Measurements from ENCODE around the gene ZNF438. TPM values are rescaled to one million over a fixed set of nuclear protein-coding genes. Genes with fewer than 3 reads are reported as not detected.

ZNF438 gene
- total RNA-seq, 1 experiment from 2014 or later = 8.4 TPM

DNA sequence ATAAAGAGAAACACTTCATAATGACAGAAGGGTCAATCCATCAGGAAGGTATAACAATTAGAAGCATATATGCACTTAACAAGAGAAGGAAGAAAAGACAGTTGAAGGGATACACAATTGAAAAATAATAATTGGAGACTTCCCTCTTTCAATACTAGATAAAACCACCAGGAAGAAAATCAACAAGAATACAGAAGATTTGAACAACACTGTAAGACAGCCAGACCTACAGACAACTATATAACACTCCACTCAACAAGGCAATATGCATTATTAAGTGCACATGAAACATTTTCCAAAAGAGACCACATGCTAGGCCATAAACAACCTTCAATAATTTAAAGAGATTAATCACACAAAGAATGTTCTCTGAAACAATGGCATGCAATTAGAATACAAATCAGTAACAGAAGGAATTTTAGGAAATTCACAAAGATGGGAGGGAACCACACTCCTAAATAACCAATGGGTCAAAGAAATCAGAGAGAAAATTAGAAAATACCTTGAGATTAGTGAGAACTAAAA lies 35.1 kb downstream of the ZNF438 start:
- no peaks in the 10 kb centered on the region for H3K36me3 Mint-ChIP-seq (ENCODE audit: insufficient read depth, unreplicated experiment)
- BruUV-seq (replicated peaks) = no TSS peak
- H3K27ac Mint-ChIP-seq (ENCODE audit: low read depth, unreplicated experiment) = no peak overlapping the region
- TF ChIP-seq, protein P1, sequence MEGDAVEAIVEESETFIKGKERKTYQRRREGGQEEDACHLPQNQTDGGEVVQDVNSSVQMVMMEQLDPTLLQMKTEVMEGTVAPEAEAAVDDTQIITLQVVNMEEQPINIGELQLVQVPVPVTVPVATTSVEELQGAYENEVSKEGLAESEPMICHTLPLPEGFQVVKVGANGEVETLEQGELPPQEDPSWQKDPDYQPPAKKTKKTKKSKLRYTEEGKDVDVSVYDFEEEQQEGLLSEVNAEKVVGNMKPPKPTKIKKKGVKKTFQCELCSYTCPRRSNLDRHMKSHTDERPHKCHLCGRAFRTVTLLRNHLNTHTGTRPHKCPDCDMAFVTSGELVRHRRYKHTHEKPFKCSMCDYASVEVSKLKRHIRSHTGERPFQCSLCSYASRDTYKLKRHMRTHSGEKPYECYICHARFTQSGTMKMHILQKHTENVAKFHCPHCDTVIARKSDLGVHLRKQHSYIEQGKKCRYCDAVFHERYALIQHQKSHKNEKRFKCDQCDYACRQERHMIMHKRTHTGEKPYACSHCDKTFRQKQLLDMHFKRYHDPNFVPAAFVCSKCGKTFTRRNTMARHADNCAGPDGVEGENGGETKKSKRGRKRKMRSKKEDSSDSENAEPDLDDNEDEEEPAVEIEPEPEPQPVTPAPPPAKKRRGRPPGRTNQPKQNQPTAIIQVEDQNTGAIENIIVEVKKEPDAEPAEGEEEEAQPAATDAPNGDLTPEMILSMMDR (IDR thresholded peaks at IDR 0.05; ENCODE audit: unreplicated experiment) = no peak
- peaks cover 17% of the 10 kb centered on the region for H3K9me3 Mint-ChIP-seq (ENCODE audit: unreplicated experiment)
- H3K4me3 Mint-ChIP-seq (ENCODE audit: unreplicated experiment) = no peak overlapping the region
- no peaks in the 10 kb centered on the region for H3K27me3 Mint-ChIP-seq (ENCODE audit: insufficient read depth, unreplicated experiment)
- ChIA-PET CTCF (interaction anchor here (0.7 kb wide), 1 partner anchor 9 kb away, joined by 3 read pairs; no protein-coding TSS in a partner anchor), POLR2A (interaction anchor here (1.1 kb wide), 1 partner anchor 8 kb away, joined by 3 read pairs; no protein-coding TSS in a partner anchor)
- intact Hi-C loops (cut with micrococcal nuclease) = no loop called here
- no peak for DNase-seq (ENCODE audit: unreplicated experiment)
- peaks cover 12% of the 10 kb centered on the region for H3K4me1 Mint-ChIP-seq (ENCODE audit: insufficient read depth, unreplicated experiment)

DNA sequence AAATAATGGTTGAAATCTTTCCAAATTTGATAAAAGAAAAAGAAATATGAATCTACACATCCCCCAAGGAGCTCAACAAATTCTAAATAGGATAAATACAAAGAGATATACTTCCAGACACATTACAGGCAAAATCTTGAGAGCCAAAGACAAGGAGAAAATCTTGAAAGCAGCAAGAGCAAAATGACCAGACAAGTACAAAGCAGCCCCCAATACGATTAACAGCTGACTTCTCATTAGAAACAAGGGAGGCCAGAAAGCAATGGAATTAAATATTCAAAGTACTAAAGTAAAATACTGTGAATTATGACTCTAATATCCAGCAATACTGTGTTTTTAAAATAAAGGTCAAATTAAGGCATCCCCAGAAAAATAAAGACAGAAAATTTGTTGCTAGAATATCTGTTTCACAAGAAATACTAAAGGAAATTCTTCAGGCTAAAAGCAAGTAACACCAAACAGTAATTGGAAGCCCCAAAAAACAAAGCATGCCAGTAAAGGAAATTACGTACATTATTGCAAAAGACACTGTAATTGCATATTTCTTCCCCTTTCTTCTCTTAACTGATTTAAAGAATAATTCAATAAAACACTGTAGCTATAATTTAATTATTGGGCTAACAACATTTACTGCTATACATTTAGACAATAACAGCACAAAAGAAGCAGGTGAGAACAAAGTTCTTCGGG lies 36.4 kb downstream of the ZNF438 start:
- Mint-ChIP-seq H3K36me3 (ENCODE audit: insufficient read depth, unreplicated experiment) (no peaks in the 10 kb centered on the region), H3K4me1 (ENCODE audit: insufficient read depth, unreplicated experiment) (peaks cover 6% of the 10 kb centered on the region), H3K4me3 (ENCODE audit: unreplicated experiment) (no peak overlapping the region), H3K27ac (ENCODE audit: low read depth, unreplicated experiment) (no peak overlapping the region), H3K9me3 (ENCODE audit: unreplicated experiment) (peaks cover 17% of the 10 kb centered on the region), H3K27me3 (ENCODE audit: insufficient read depth, unreplicated experiment) (no peaks in the 10 kb centered on the region)
- no TSS peak for BruUV-seq (replicated peaks)
- DNase-seq (ENCODE audit: unreplicated experiment) = no peak
- TF ChIP-seq, protein P1 (IDR thresholded peaks at IDR 0.05; ENCODE audit: unreplicated experiment) = no peak
- intact Hi-C loops (cut with micrococcal nuclease) = no loop called here
- POLR2A ChIA-PET = interaction anchor here (0.6 to 1.1 kb wide), 2 partner anchors 21 to 313 kb away, joined by 3 to 4 read pairs; no protein-coding TSS in a partner anchor
- CTCF ChIA-PET = interaction anchor here (0.6 to 1.2 kb wide), 2 partner anchors 36 to 202 kb away, joined by 3 read pairs; partner anchors contain the start of gene ZNF438

DNA sequence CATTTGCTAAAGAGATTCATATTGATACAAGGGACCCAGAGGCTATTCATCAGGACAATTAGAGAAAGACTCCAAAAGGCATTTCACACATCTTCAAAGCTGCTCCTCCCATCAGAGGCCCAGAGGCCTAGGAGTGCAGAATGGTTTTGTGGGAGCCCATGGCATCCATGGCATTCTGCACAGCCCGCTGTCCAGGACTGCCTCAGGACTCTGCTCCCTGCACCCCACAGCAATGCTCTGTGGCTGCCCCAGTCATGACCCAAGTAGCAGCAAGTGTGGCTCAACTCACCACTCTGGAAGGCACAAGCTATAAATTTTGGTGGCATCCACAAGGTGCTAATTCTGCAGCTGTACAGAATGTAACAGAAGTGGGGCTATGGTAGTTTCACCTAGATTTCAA lies 38.5 kb downstream of the ZNF438 start:
- no peak overlapping the region for H3K4me3 Mint-ChIP-seq (ENCODE audit: unreplicated experiment)
- no peak overlapping the region for H3K27ac Mint-ChIP-seq (ENCODE audit: low read depth, unreplicated experiment)
- peaks cover 17% of the 10 kb centered on the region for H3K9me3 Mint-ChIP-seq (ENCODE audit: unreplicated experiment)
- no peaks in the 10 kb centered on the region for H3K36me3 Mint-ChIP-seq (ENCODE audit: insufficient read depth, unreplicated experiment)
- BruUV-seq (replicated peaks) = no TSS peak
- CTCF ChIA-PET = no interaction called here
- H3K27me3 Mint-ChIP-seq (ENCODE audit: insufficient read depth, unreplicated experiment) = no peaks in the 10 kb centered on the region
- no peak for DNase-seq (ENCODE audit: unreplicated experiment)
- POLR2A ChIA-PET = interaction anchor here (0.7 kb wide), 1 partner anchor 32 kb away, joined by 3 read pairs; no protein-coding TSS in a partner anchor
- TF ChIP-seq, protein P1 (IDR thresholded peaks at IDR 0.05; ENCODE audit: unreplicated experiment) = no peak
- no peaks in the 10 kb centered on the region for H3K4me1 Mint-ChIP-seq (ENCODE audit: insufficient read depth, unreplicated experiment)
- intact Hi-C loops (cut with micrococcal nuclease) = no loop called here

DNA sequence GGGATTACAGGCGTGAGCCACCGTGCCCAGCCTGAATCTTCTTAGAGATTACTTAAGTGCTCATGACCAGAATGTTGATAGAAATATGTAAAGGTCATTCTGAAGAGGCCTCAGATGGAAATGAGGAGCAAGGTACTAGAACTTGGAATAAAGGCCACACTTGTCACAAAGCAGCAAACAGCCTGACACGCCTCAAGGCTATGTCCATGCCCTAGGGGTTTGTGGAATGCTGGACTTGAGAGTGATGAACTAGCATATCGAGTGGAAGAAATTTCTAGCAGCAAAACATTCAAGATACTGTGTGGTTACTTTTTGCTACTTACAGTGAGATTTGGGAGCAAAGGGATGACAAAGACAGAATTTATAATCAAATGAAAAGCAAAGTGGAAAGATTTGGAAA lies 39.0 kb downstream of the ZNF438 start:
- ChIA-PET CTCF (no interaction called here), POLR2A (no interaction called here)
- Mint-ChIP-seq H3K4me1 (ENCODE audit: insufficient read depth, unreplicated experiment) (no peaks in the 10 kb centered on the region), H3K9me3 (ENCODE audit: unreplicated experiment) (peaks cover 17% of the 10 kb centered on the region), H3K27ac (ENCODE audit: low read depth, unreplicated experiment) (no peak overlapping the region), H3K27me3 (ENCODE audit: insufficient read depth, unreplicated experiment) (no peaks in the 10 kb centered on the region), H3K36me3 (ENCODE audit: insufficient read depth, unreplicated experiment) (no peaks in the 10 kb centered on the region), H3K4me3 (ENCODE audit: unreplicated experiment) (no peak overlapping the region)
- DNase-seq (ENCODE audit: unreplicated experiment) = no peak
- TF ChIP-seq, protein P1 (IDR thresholded peaks at IDR 0.05; ENCODE audit: unreplicated experiment) = no peak
- BruUV-seq (replicated peaks) = no TSS peak
- intact Hi-C loops (cut with micrococcal nuclease) = no loop called here
